Measurements from ENCODE around the gene GRM4. TPM values are rescaled to one million over a fixed set of nuclear protein-coding genes. Genes with fewer than 3 reads are reported as not detected.
A peak's percentile ranks its signal among the peaks of the same experiment; 100 is the strongest.

GRM4 gene
- total RNA-seq, 1 experiment from 2014 or later, result 5.6 TPM

DNA sequence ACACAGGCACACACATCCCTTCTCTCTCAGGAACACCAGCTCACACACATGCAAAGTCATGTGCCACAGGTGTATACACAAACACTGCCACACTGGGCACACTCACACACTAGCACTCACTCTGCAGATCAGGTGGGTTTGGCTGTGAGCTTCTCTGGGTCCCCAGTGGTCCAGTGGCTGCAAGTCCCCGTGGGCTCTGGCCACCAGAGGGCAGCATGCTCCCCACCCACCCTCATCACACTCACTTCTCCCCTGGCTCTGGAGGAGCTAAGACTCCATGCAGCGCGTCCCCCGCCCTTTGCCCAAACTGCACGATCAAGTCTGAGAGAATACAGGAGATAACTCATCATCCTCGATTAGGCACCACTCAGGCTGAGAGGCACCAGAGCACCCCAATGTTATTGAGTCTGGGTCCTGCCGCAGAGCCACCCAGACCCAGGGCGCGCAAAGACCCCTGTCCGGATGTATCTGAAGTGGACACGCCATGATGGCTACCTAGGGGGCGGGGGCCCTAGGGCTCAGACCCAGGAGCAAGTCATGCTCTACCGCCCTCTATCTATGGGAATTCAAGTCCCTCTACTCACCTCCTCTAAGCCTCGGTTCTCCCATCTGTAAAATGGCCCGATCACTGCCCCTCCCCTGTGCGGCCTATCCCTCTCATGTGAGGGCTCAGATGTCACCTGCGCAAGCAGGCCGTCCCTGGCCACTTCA, 90.5 kb downstream of the GRM4 start:
- H3K9me3 Mint-ChIP-seq, result no peaks in the 10 kb centered on the region
- TF ChIP-seq, protein P1, sequence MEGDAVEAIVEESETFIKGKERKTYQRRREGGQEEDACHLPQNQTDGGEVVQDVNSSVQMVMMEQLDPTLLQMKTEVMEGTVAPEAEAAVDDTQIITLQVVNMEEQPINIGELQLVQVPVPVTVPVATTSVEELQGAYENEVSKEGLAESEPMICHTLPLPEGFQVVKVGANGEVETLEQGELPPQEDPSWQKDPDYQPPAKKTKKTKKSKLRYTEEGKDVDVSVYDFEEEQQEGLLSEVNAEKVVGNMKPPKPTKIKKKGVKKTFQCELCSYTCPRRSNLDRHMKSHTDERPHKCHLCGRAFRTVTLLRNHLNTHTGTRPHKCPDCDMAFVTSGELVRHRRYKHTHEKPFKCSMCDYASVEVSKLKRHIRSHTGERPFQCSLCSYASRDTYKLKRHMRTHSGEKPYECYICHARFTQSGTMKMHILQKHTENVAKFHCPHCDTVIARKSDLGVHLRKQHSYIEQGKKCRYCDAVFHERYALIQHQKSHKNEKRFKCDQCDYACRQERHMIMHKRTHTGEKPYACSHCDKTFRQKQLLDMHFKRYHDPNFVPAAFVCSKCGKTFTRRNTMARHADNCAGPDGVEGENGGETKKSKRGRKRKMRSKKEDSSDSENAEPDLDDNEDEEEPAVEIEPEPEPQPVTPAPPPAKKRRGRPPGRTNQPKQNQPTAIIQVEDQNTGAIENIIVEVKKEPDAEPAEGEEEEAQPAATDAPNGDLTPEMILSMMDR (conservative IDR thresholded peaks at IDR 0.05), result peak; percentile 90
- no peak overlapping the region for H3K9ac ChIP-seq (ENCODE audit: extremely low read depth, insufficient read length, low read length)
- H3K27ac ChIP-seq (ENCODE audit: insufficient read length, low read depth, low read length), result no peak overlapping the region
- DNase-seq, result peak; percentile 79
- no peak overlapping the region for H4K8ac ChIP-seq (replicated peaks; ENCODE audit: insufficient read length, low read depth, low read length)
- H3K23me2 ChIP-seq (ENCODE audit: insufficient read length, low read depth, low read length, poor library complexity, severe bottlenecking), result no peaks in the 10 kb centered on the region
- no peak overlapping the region for H2BK120ac ChIP-seq (ENCODE audit: low read depth, low read length, poor library complexity, severe bottlenecking)
- no CpG with 5 or more reads among the region's 18 CpGs for WGBS (ENCODE audit: extremely low coverage, insufficient read length, low lambda C conversion rate)
- no peaks in the 10 kb centered on the region for H3K27me3 ChIP-seq (ENCODE audit: insufficient read depth, low read length)
- no peaks in the 10 kb centered on the region; a peak in 1 of 7 replicates for H3K36me3 Mint-ChIP-seq (ENCODE audit: insufficient read depth in 1 of 3, low read depth in 3 of 3)
- H3K18ac ChIP-seq (ENCODE audit: insufficient read length, low read depth, low read length), result no peak overlapping the region
- no peak overlapping the region for H4K91ac ChIP-seq (ENCODE audit: insufficient read length, low read depth, low read length)
- H3K79me1 ChIP-seq (ENCODE audit: insufficient read depth, low read depth, low read length, poor library complexity, severe bottlenecking), result no peaks in the 10 kb centered on the region
- H3K27ac Mint-ChIP-seq, result no peak overlapping the region
- H2BK15ac ChIP-seq (ENCODE audit: low read depth, low read length), result no peak overlapping the region
- no peak overlapping the region for H3K4ac ChIP-seq (ENCODE audit: low read depth, low read length)
- peaks cover 2% of the 10 kb centered on the region for H4K20me1 ChIP-seq (ENCODE audit: control insufficient read depth, insufficient read depth, insufficient read length)
- H3K9me3 ChIP-seq (ENCODE audit: control insufficient read depth, low read depth, low read length), result no peaks in the 10 kb centered on the region
- H3T11ph ChIP-seq (ENCODE audit: low read length), result no peak overlapping the region
- no peak overlapping the region for H3K56ac ChIP-seq (ENCODE audit: insufficient read length, low read depth, low read length)
- H2BK5ac ChIP-seq (ENCODE audit: insufficient read length, low read length), result no peak overlapping the region
- no peak overlapping the region for H2AFZ ChIP-seq (ENCODE audit: low read length)
- no peak overlapping the region for H3K4me3 Mint-ChIP-seq
- no peak overlapping the region for H2AK5ac ChIP-seq (ENCODE audit: insufficient read length, low read length)
- no peak overlapping the region for H2BK12ac ChIP-seq (ENCODE audit: insufficient read length, low read depth, low read length)
- no peak overlapping the region for H3K4me2 ChIP-seq (ENCODE audit: insufficient read depth, insufficient read length, low read length)
- H4K5ac ChIP-seq (ENCODE audit: insufficient read length, low read depth, low read length), result no peak overlapping the region
- peaks cover 3% of the 10 kb centered on the region; the same call in 1 of the 2 replicates for H3K4me1 ChIP-seq (ENCODE audit: insufficient read depth, low read length)
- H3K14ac ChIP-seq (ENCODE audit: insufficient read depth, low read length), result no peak overlapping the region
- peaks cover 6% of the 10 kb centered on the region for H3K27me3 Mint-ChIP-seq (ENCODE audit: low read depth)
- H3K79me2 ChIP-seq (ENCODE audit: insufficient read depth, low read length), result no peaks in the 10 kb centered on the region
- H3K23ac ChIP-seq (ENCODE audit: insufficient read length, low read depth, low read length), result no peak overlapping the region
- H2BK20ac ChIP-seq (ENCODE audit: low read depth, low read length, poor library complexity, severe bottlenecking), result no peak overlapping the region
- peaks cover 20 to 50% of the 10 kb centered on the region in 2 experiments for H3K4me1 Mint-ChIP-seq

Data from H9 (cell line).